K562 (cell line): Measurements from ENCODE around the gene PSMC4. TPM values are rescaled to one million over a fixed set of nuclear protein-coding genes. Genes with fewer than 3 reads are reported as not detected.

Experiments
- ATAC-seq: fragments of 200-7000 bp; cut with Tn5 transposase; 3 replicates; pipeline ENCODE4 v1.9.1; 2020; ENCODE audit warnings: moderate library complexity
- BruUV-seq: library from RNA; stranded (reverse); fragments of 400-500 nt; replicated peaks from 2 replicates; lab custom pipeline; 2021; lab: Mats Ljungman, UMichigan
- CTCF ChIA-PET: fragments of 300-600 bp; formaldehyde crosslinking; extraction: SDS; loops from one replicate; lab custom pipeline; 2021; ENCODE audit warnings: low intra/inter-chr PET ratio; lab: Yijun Ruan, JAX
- POLR2A ChIA-PET: fragments of 300-600, 350-650 bp; sonication (Branson Sonifier 250); formaldehyde crosslinking; extraction: SDS; loops from one replicate; lab custom pipeline; 2021; ENCODE audit warnings: antibody characterized with exemption, inconsistent platforms; lab: Yijun Ruan, JAX
- DNase-seq, 4 experiments: peaks; one replicate each; pipeline versions ENCODE4 v3.0.0 to v3.0.0-alpha.2; 2011 to 2018; ENCODE audit warnings: low spot score in 3 of 4, mixed read lengths in 3 of 4; ENCODE audit errors: extremely low read depth in 1 of 4
- FAIRE-seq: peaks from 2 replicates; lab custom pipeline; 2011; peaks lifted over from hg19 to GRCh38; lab: Jason Lieb, UNC
- H2AFZ ChIP-seq: 2 replicates; pipeline ENCODE4 v1.6.0; 2011; ENCODE audit warnings: low read depth, low read length, control low read depth, inconsistent platforms
- H3K27ac ChIP-seq: fragments of 200-600 bp; 3 replicates; pipeline ENCODE4 v1.8.0; 2011; ENCODE audit warnings: low read depth, mild to moderate bottlenecking, control low read depth, inconsistent platforms, low read length, moderate library complexity, mixed read lengths; ENCODE audit errors: extremely low read depth
- H3K27me3 ChIP-seq, 2 experiments: fragments of 300-600 bp in 1 of 2; 2 replicates in 1 of 2; 3 replicates in 1 of 2; pipeline versions ENCODE4 v1.6.0 to v1.8.0; 2011; ENCODE audit warnings: inconsistent platforms in 2 of 2, low read length in 2 of 2, mild to moderate bottlenecking in 1 of 2, mixed read lengths in 1 of 2, moderate library complexity in 1 of 2; ENCODE audit not compliant: control insufficient read depth in 2 of 2, insufficient read depth in 2 of 2
- H3K36me3 ChIP-seq: fragments of 300-600 bp; 3 replicates; pipeline ENCODE4 v1.8.0; 2011; ENCODE audit warnings: mild to moderate bottlenecking, low read length, inconsistent platforms; ENCODE audit not compliant: control insufficient read depth, insufficient read depth
- H3K4me1 ChIP-seq, 2 experiments: fragments of 200-600 bp in 1 of 2; replicated peaks in 1 of 2; 2 replicates in 1 of 2; 3 replicates in 1 of 2; pipeline versions ENCODE4 v1.5.1 to v1.8.0; 2011; ENCODE audit warnings: inconsistent platforms in 2 of 2, low read length in 2 of 2, mild to moderate bottlenecking in 1 of 2, mixed read lengths in 1 of 2, moderate library complexity in 1 of 2; ENCODE audit not compliant: control insufficient read depth in 2 of 2, insufficient read depth in 2 of 2
- H3K4me2 ChIP-seq: 2 replicates; pipeline ENCODE4 v1.6.1; 2011; ENCODE audit warnings: low read length, control low read depth, inconsistent platforms, mixed read lengths; ENCODE audit not compliant: insufficient read depth
- H3K4me3 ChIP-seq: fragments of 200-600 bp; sonication (generic), shearing (Covaris generic); 2 replicates; pipeline ENCODE4 v1.5.1; 2016; ENCODE audit warnings: control low read depth, inconsistent platforms
- H3K79me2 ChIP-seq: fragments of 200-600 bp; 3 replicates; pipeline ENCODE4 v1.8.0; 2011; ENCODE audit warnings: low read length, inconsistent platforms; ENCODE audit not compliant: control insufficient read depth, insufficient read depth
- H3K9ac ChIP-seq, 2 experiments: 2 replicates each; pipeline versions ENCODE4 v1.6.0 to v1.6.1; 2011; ENCODE audit warnings: low read depth in 2 of 2, low read length in 2 of 2, control low read depth in 1 of 2, inconsistent platforms in 1 of 2, mild to moderate bottlenecking in 1 of 2, mixed read lengths in 1 of 2; ENCODE audit not compliant: insufficient read depth in 1 of 2
- H3K9me1 ChIP-seq: one replicate; pipeline ENCODE4 v1.6.0; 2011; ENCODE audit warnings: inconsistent platforms, mild to moderate bottlenecking, low read length, moderate library complexity; ENCODE audit not compliant: control insufficient read depth, insufficient read depth
- H3K9me3 ChIP-seq: replicated peaks from 2 replicates; pipeline ENCODE4 v1.5.1; 2011; ENCODE audit warnings: low read depth, low read length, inconsistent platforms; ENCODE audit not compliant: control insufficient read depth, insufficient read depth
- H4K20me1 ChIP-seq: replicated peaks from 2 replicates; pipeline ENCODE4 v1.6.1; 2011; ENCODE audit warnings: low read length, inconsistent platforms, mixed read lengths; ENCODE audit not compliant: control insufficient read depth, insufficient read depth
- GTF2E2 ChIP-seq: fragments of 200-800 bp; sonication (Bioruptor generic); IDR thresholded peaks from 2 replicates; pipeline ENCODE4 v1.6.1; 2016; ENCODE audit warnings: missing genetic modification characterization, missing compliant biosample characterization
- HDAC8 ChIP-seq: fragments of 450-650 bp; IDR thresholded peaks from 2 replicates; pipeline ENCODE4 v1.6.1; 2016; ENCODE audit warnings: mild to moderate bottlenecking, missing genetic modification characterization, moderate library complexity, missing compliant biosample characterization
- MEF2D ChIP-seq: conservative IDR thresholded peaks from 2 replicates; pipeline ENCODE4 v1.6.1; 2016; ENCODE audit warnings: low read depth, missing genetic modification characterization, missing compliant biosample characterization
- NEUROD1 ChIP-seq: fragments of 150-350 bp; IDR thresholded peaks from 2 replicates; pipeline ENCODE4 v1.6.1; 2014; ENCODE audit warnings: borderline replicate concordance, low read length, low read depth; ENCODE audit not compliant: partially characterized antibody
- NFE2L1 ChIP-seq: fragments of 450-650 bp; IDR thresholded peaks from 2 replicates; pipeline ENCODE4 v1.6.1; 2016; ENCODE audit warnings: missing genetic modification characterization, low read depth, mild to moderate bottlenecking, missing compliant biosample characterization, moderate library complexity, borderline replicate concordance
- POLR2AphosphoS5 ChIP-seq: IDR thresholded peaks from 2 replicates; pipeline ENCODE4 v1.6.1; 2011; ENCODE audit warnings: mild to moderate bottlenecking, low read depth, low read length, moderate library complexity; ENCODE audit not compliant: control insufficient read depth, insufficient read depth
- SPI1 ChIP-seq: IDR thresholded peaks from 2 replicates; pipeline ENCODE4 v1.6.1; 2011; ENCODE audit warnings: low read depth, low read length, control low read depth, borderline replicate concordance
- ZC3H4 ChIP-seq: sonication (generic); formaldehyde crosslinking; IDR thresholded peaks from 2 replicates; pipeline ENCODE4 v1.9.0; 2021; ENCODE audit warnings: missing genetic modification reagents, borderline replicate concordance
- ZKSCAN1 ChIP-seq: fragments of 150-350 bp; IDR thresholded peaks from 2 replicates; pipeline ENCODE4 v1.6.1; 2016; ENCODE audit warnings: low read depth, low read length
- ZNF121 ChIP-seq: sonication (generic); formaldehyde crosslinking; conservative IDR thresholded peaks from 2 replicates; pipeline ENCODE4 v1.8.0; 2022; ENCODE audit warnings: missing genetic modification reagents
- ZNF124 ChIP-seq: sonication (generic); formaldehyde crosslinking; IDR thresholded peaks from 2 replicates; pipeline ENCODE4 v1.8.1; 2022; ENCODE audit warnings: missing genetic modification reagents
- ZNF274 ChIP-seq: IDR thresholded peaks from 2 replicates; pipeline ENCODE4 v1.6.1; 2011; ENCODE audit warnings: low read depth, mild to moderate bottlenecking, low read length, moderate library complexity, borderline replicate concordance
- ZNF589 ChIP-seq: fragments of 200-800 bp; sonication (Bioruptor generic); IDR thresholded peaks from 2 replicates; pipeline ENCODE4 v1.6.1; 2016; ENCODE audit warnings: low read depth, missing genetic modification characterization, missing compliant biosample characterization
- WGBS: fragments of 100-300 bp; shearing (Covaris generic); methylation state at CpG from one replicate; pipeline ENCODE4 v1.1.6; 2016; ENCODE audit warnings: low coverage, mixed read lengths; ENCODE audit not compliant: insufficient coverage; ENCODE audit errors: missing lambda C conversion rate; 5-methylcytosine and 5-hydroxymethylcytosine counted together
- in situ Hi-C: fragments of 300-500 bp; cut with MboI; formaldehyde crosslinking; loops from 4 replicates; pipeline ENCODE4 v1.15.0; 2018; ENCODE audit warnings: inconsistent platforms, mixed read lengths
- intact Hi-C: fragments of 100-400 bp; cut with micrococcal nuclease; formaldehyde crosslinking; loops from 2 replicates; pipeline ENCODE4 v1.14.2; 2022
- polyA plus RNA-seq, 8 experiments: library from polyadenylated mRNA; depleted of rRNA in 4 of 8; stranded (reverse) in 5 of 8; unstranded in 3 of 8; fragments of >200 nt; fragmentation: Nextera tagmentation in 2 of 8; fragmentation: Illumina TruSeq in 1 of 8; extraction: Ambion mirVana in 2 of 8; extraction: Trizol in 1 of 8; gene quantifications; 2 replicates each; pipeline versions ENCODE4 v1.2.1 to v1.2.3, GENCODE V29; 2011 to 2014; ENCODE audit warnings: inconsistent platforms in 1 of 8, missing spikeins in 1 of 8
- total RNA-seq, 7 experiments: library from RNA; depleted of rRNA in 6 of 7; stranded (reverse); fragments of >200 nt in 6 of 7; fragmentation: Illumina TruSeq in 2 of 7; extraction: Trizol in 2 of 7; gene quantifications; 2 replicates each; pipeline versions ENCODE4 v1.2.1 to v1.2.3, GENCODE V29; 2011 to 2021; ENCODE audit warnings: low replicate concordance in 1 of 7
- TF ChIP-seq, protein P1 (sequence below): fragments of 450-650 bp; conservative IDR thresholded peaks from 2 replicates; pipeline ENCODE4 v1.6.1; 2016; ENCODE audit warnings: missing genetic modification characterization, low read depth, mild to moderate bottlenecking, missing compliant biosample characterization, moderate library complexity
- TF ChIP-seq, protein P2 (sequence below): fragments of 200-800 bp; sonication (Bioruptor generic); IDR thresholded peaks from 2 replicates; pipeline ENCODE4 v1.6.1; 2017; ENCODE audit warnings: missing genetic modification characterization, missing compliant biosample characterization
- TF ChIP-seq, protein P3 (sequence below): fragments of 450-650 bp; IDR thresholded peaks from 2 replicates; pipeline ENCODE4 v1.6.1; 2017; ENCODE audit warnings: antibody characterized with exemption, mild to moderate bottlenecking

PSMC4 gene
- total and polyA plus RNA-seq, 9 of the 15 experiments (the other 6 are each of a cell fraction or from before 2014, with no cell fraction given) = 45.9 to 475 (median 142) TPM

DNA sequence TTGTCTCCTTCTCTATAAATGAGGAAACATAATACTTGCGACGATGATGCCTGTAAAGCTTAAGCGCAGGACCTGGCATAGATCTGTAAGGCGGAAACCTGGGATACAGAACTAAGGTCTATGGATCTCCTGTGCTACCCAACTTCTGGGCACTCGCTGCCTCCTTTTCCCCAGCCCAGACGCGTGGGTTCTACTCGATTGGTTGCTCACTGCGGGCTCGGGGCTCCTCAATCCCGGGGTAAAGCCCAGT is 615 bp upstream of the PSMC4 start:
- BruUV-seq = TSS peak; percentile 90
- no peak for FAIRE-seq
- H4K20me1 ChIP-seq = no peaks in the 10 kb centered on the region
- in situ Hi-C loops = no loop called here
- ChIA-PET CTCF (no interaction called here), POLR2A (interaction anchor here (0.6 to 2.5 kb wide), 17 partner anchors 9 to 1183 kb away, joined by 3 to 23 read pairs (median 4); partner anchors contain the start of genes FCGBP, RPS16, SNRPA and ZNF546)
- peak in 1 of 4 experiments; percentile 17 for DNase-seq
- ATAC-seq = no peak; the same call in 1 of the 3 replicates
- peak overlapping the region; percentile 84 for H3K4me3 ChIP-seq
- peaks cover 33% of the 10 kb centered on the region for H3K36me3 ChIP-seq
- no peaks in the 10 kb centered on the region for H3K9me3 ChIP-seq
- H3K9me1 ChIP-seq = no peaks in the 10 kb centered on the region
- peak overlapping the region; percentile 86 for H2AFZ ChIP-seq
- intact Hi-C loops = no loop called here
- H3K27ac ChIP-seq = peak overlapping the region; percentile 87
- H3K27me3 ChIP-seq = no peaks in the 10 kb centered on the region
- peaks cover 15 to 23% of the 10 kb centered on the region in 2 experiments for H3K4me1 ChIP-seq
- peak overlapping the region; percentile 94 to 97 for H3K9ac ChIP-seq
- H3K79me2 ChIP-seq = peaks cover 38% of the 10 kb centered on the region
- H3K4me2 ChIP-seq = peak overlapping the region; percentile 95
- WGBS = 0% methylated on average over 11 of the region's 11 CpGs
- TF ChIP-seq POLR2AphosphoS5 (no peak), ZNF589 (CRISPR knock-in tag) (peak; percentile 48; the same call in 1 of the 2 replicates), GTF2E2 (tag) (peak; percentile 64), ZNF274 (no peak), SPI1 (no peak), ZC3H4 (CRISPR knock-in tag) (peak; percentile 77; the same call in 1 of the 2 replicates), MEF2D (tag) (0 out of 2 replicates have a peak, but pooled peaks have one; percentile 53), ZKSCAN1 (peak; percentile 3; the same call in 1 of the 2 replicates), ZNF121 (no peak), ZNF124 (CRISPR knock-in tag) (no peak), NEUROD1 (peak; percentile 10), HDAC8 (peak; percentile 80; the same call in 1 of the 2 replicates), NFE2L1 (tag) (no peak)
- TF ChIP-seq, protein P1, sequence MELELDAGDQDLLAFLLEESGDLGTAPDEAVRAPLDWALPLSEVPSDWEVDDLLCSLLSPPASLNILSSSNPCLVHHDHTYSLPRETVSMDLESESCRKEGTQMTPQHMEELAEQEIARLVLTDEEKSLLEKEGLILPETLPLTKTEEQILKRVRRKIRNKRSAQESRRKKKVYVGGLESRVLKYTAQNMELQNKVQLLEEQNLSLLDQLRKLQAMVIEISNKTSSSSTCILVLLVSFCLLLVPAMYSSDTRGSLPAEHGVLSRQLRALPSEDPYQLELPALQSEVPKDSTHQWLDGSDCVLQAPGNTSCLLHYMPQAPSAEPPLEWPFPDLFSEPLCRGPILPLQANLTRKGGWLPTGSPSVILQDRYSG (tag) = 0 out of 2 replicates have a peak, but pooled peaks have one; percentile 17
- TF ChIP-seq, protein P2, sequence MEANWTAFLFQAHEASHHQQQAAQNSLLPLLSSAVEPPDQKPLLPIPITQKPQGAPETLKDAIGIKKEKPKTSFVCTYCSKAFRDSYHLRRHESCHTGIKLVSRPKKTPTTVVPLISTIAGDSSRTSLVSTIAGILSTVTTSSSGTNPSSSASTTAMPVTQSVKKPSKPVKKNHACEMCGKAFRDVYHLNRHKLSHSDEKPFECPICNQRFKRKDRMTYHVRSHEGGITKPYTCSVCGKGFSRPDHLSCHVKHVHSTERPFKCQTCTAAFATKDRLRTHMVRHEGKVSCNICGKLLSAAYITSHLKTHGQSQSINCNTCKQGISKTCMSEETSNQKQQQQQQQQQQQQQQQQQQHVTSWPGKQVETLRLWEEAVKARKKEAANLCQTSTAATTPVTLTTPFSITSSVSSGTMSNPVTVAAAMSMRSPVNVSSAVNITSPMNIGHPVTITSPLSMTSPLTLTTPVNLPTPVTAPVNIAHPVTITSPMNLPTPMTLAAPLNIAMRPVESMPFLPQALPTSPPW (CRISPR knock-in tag) = 0 out of 2 replicates have a peak, but pooled peaks have one; percentile 60
- TF ChIP-seq, protein P3, sequence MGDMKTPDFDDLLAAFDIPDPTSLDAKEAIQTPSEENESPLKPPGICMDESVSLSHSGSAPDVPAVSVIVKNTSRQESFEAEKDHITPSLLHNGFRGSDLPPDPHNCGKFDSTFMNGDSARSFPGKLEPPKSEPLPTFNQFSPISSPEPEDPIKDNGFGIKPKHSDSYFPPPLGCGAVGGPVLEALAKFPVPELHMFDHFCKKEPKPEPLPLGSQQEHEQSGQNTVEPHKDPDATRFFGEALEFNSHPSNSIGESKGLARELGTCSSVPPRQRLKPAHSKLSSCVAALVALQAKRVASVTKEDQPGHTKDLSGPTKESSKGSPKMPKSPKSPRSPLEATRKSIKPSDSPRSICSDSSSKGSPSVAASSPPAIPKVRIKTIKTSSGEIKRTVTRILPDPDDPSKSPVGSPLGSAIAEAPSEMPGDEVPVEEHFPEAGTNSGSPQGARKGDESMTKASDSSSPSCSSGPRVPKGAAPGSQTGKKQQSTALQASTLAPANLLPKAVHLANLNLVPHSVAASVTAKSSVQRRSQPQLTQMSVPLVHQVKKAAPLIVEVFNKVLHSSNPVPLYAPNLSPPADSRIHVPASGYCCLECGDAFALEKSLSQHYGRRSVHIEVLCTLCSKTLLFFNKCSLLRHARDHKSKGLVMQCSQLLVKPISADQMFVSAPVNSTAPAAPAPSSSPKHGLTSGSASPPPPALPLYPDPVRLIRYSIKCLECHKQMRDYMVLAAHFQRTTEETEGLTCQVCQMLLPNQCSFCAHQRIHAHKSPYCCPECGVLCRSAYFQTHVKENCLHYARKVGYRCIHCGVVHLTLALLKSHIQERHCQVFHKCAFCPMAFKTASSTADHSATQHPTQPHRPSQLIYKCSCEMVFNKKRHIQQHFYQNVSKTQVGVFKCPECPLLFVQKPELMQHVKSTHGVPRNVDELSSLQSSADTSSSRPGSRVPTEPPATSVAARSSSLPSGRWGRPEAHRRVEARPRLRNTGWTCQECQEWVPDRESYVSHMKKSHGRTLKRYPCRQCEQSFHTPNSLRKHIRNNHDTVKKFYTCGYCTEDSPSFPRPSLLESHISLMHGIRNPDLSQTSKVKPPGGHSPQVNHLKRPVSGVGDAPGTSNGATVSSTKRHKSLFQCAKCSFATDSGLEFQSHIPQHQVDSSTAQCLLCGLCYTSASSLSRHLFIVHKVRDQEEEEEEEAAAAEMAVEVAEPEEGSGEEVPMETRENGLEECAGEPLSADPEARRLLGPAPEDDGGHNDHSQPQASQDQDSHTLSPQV = peak; percentile 60; the same call in 1 of the 2 replicates
